Stomach smooth muscle (tissue), 2 donors: ENCODE data around the gene TANC1.
A peak's percentile ranks its signal among the peaks of the same experiment; 100 is the strongest.
"Not testable (repeated sequence)": the region's sequence is repeated elsewhere in the genome, so short reads cannot be mapped to it uniquely, and the experiment has no call there.

Experiments
- H3K27ac ChIP-seq: one replicate; pipeline ENCODE4 v1.7.0; 2013; ENCODE audit warnings: mild to moderate bottlenecking, low read length, inconsistent platforms
- H3K27me3 ChIP-seq, 2 donors: one replicate each; pipeline ENCODE4 v1.7.0; 2013; ENCODE audit warnings: low read length in 2 of 2; ENCODE audit not compliant: insufficient read depth in 2 of 2, control insufficient read depth in 1 of 2
- H3K36me3 ChIP-seq, 2 donors: one replicate each; pipeline ENCODE4 v1.7.0; 2013; ENCODE audit warnings: low read length in 2 of 2; ENCODE audit not compliant: control insufficient read depth in 2 of 2, insufficient read depth in 2 of 2
- H3K4me1 ChIP-seq: one replicate; pipeline ENCODE4 v1.7.0; 2013; ENCODE audit warnings: low read length; ENCODE audit not compliant: control insufficient read depth, insufficient read depth
- H3K4me3 ChIP-seq, 2 donors: one replicate each; pipeline ENCODE4 v1.7.0; 2013; ENCODE audit warnings: low read length in 2 of 2
- H3K9ac ChIP-seq, 2 donors: one replicate each; pipeline ENCODE4 v1.7.0; 2013; ENCODE audit warnings: low read length in 2 of 2, mild to moderate bottlenecking in 1 of 2
- H3K9me3 ChIP-seq, 2 donors: one replicate each; pipeline ENCODE4 v1.7.0; 2013; ENCODE audit warnings: low read length in 2 of 2; ENCODE audit not compliant: control insufficient read depth in 2 of 2
- donor health status: healthy.
- donor health status: Pancreatic carcinoma.

TANC1 gene

DNA sequence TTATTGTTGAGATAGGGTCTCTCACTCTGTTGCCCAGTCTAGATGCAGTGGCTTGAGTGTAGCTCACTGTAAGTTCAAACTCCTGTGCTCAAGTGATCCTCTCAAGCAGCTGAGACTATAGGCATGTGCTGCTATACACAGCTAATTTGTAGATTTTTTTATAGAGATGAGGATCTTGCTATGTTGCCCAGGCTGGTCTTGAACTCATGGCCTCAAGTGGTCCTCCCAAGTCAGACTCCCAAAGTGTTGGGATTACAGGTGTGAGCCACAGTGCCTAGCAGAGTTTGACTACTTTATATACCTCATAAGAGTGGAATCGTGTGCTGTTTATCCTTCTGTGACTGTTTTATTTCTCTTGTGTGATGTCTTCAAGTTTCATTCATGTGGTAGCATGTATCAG lies 60.3 kb downstream of the TANC1 start:
- peaks cover 14% of the 10 kb centered on the region for H3K4me1 ChIP-seq
- no peaks in the 10 kb centered on the region for H3K27me3 ChIP-seq
- no peak overlapping the region for H3K9ac ChIP-seq
- no peaks in the 10 kb centered on the region for H3K9me3 ChIP-seq
- H3K4me3 ChIP-seq: no peak overlapping the region
- H3K27ac ChIP-seq: no peak overlapping the region
- H3K36me3 ChIP-seq: no peaks in the 10 kb centered on the region

DNA sequence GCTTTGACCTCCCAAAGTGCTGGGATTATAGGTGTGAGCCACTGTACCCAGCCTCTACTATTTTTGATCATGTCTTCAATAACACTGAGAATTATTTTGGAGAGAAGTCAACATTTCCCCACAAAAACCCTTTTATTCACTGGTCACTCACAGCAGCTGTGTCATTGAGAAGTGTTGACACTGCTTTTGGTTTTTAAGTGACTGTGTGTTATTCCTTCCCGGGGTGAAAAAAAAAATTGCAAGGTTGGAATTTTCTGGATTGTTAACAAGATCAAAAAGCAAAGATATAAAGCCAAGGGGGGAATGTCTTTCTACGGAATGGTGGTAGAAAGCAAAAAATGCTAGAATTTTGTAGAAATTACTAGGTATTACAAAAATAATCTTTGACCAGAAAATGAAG lies 61.5 kb downstream of the TANC1 start:
- Histone ChIP-seq H3K4me3 (no peak overlapping the region), H3K27me3 (no peaks in the 10 kb centered on the region), H3K4me1 (peaks cover 14% of the 10 kb centered on the region), H3K9me3 (no peaks in the 10 kb centered on the region), H3K27ac (no peak overlapping the region), H3K36me3 (no peaks in the 10 kb centered on the region), H3K9ac (no peak overlapping the region)

DNA sequence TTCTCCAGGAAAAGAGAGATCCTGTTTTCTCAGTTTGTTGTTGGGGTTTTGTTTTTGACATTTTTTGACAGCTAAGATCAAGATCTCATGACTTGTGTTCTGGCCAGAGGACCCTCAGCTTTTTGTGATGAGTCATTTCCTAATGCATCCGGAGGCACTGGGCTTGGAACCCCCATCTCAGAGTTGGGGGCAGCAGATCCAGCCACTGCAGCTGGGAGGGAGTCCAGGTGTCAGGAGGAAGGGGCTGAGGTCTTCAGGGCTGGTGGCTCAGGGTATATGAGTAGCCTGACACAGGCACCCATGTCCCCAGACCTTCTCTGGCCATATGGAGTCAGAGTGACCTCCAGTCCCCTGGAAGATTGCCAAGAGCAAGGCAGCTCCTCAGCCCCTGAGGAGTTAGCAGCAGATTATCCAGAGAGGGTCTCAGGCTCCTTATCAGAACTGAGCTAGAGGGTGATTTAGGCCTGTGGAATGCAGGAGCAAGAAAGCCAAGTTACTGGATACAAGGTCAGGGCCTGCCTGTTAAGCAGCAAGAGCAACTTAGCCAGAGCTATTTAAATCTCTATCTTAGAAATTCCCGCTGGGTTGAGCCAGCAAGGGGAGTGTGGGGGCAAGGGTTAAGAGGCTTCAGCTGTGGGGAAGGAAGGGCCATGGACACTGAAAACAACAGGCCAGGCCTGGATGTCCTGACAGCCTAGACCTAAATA lies 62.4 kb downstream of the TANC1 start:
- Histone ChIP-seq H3K9ac (no peak overlapping the region), H3K27ac (peak overlapping the region; percentile 37), H3K4me3 (peak overlapping the region in 1 of 2 donors; percentile 15), H3K27me3 (no peaks in the 10 kb centered on the region), H3K9me3 (no peaks in the 10 kb centered on the region), H3K4me1 (peaks cover 17% of the 10 kb centered on the region), H3K36me3 (no peaks in the 10 kb centered on the region)

DNA sequence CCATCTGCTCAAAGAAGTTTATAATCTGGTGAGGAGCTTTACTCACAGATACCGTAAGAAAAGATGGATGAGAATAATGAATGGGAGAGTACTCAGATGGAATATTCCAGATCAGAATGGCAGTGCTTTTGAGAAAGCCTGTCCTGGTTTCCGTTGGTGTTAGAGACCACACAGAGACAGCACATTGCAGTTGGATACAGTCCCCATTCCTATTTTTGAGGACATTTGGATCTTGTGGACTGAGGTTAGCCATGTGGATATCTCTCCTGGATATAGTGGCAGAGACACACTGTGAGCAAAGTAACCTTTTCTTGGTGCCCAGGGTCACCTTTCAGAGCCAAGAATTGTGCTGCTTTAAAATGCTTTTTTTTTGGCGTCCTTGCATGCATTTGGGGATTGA lies 63.7 kb downstream of the TANC1 start:
- Histone ChIP-seq H3K9me3 (no peaks in the 10 kb centered on the region), H3K4me1 (peaks cover 19% of the 10 kb centered on the region), H3K4me3 (no peak overlapping the region), H3K27me3 (no peaks in the 10 kb centered on the region), H3K9ac (no peak overlapping the region), H3K36me3 (no peaks in the 10 kb centered on the region), H3K27ac (no peak overlapping the region)

DNA sequence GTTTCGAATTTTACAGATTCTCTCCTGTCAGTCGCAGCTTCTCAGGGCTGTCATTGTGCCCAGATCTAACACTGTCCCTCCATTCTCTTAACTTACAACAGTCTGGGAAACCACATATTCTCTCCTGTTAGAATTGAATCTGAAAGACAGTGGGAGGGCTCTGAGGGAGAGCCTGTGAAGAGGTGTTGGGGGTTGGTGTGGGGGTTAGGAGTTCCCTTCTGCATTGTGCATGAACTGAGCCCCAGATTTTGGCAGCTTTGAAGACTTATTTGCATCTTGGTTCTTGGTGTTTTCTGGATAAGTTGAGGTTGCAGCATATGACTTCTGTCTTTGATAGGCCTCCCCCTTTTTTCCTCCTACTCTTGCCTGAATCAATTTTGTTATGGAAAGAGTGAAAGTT lies 64.1 kb downstream of the TANC1 start:
- H3K9ac ChIP-seq: no peak overlapping the region
- H3K36me3 ChIP-seq: no peaks in the 10 kb centered on the region
- no peak overlapping the region for H3K4me3 ChIP-seq
- H3K4me1 ChIP-seq: peaks cover 19% of the 10 kb centered on the region
- H3K27ac ChIP-seq: no peak overlapping the region
- no peaks in the 10 kb centered on the region for H3K27me3 ChIP-seq
- H3K9me3 ChIP-seq: no peaks in the 10 kb centered on the region

DNA sequence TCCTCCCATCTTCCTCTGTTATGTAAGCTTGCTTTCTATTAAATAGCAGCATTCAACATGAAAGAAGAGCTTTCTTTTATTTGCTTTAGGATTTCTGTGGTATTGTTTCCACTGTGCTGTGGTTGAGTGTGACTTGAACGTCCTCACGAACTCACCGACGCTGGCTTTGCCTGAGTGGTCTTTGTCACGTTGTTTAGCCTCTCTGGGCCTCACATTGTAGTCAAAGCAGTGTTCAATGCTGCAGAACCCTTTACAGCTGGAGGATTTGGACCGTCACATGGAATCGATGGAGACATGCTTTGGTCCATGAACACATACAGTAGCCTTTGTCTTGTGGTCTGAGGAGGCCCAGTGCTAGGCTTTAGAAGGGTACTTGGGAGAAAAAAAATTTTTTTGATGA lies 66.3 kb downstream of the TANC1 start:
- Histone ChIP-seq H3K4me1 (peaks cover 19% of the 10 kb centered on the region), H3K4me3 (no peak overlapping the region), H3K9me3 (no peaks in the 10 kb centered on the region), H3K27ac (no peak overlapping the region), H3K36me3 (no peaks in the 10 kb centered on the region), H3K9ac (no peak overlapping the region), H3K27me3 (no peaks in the 10 kb centered on the region)

DNA sequence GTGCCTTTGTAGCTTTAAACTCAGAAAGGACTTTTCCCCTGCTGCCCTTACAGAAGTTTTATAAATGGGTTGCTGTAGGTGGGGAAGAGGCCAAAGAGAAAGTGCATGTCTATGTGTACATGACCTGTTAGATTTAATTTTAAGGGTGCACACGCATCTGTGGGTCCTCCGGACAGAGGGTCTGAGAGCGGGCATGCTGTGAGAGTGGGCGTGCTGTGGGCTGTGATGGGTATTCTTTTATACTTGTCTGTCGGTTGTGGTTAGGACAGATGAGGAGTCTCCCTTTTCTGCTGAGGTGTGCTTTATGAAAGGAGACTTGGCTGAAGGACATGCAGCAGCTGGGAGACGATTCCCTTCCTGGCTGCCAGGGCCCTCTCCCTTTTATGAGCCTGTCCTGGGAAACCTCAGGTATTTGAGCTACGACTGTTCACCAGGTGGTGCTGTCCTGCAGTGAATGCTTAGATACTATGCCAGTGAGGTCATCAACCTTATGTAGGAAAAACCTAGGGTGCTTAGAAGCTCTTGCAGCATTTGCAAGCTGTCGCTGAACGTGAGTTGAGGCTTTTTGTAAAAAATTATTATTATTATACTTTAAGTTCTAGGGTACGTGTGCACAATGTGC lies 67.5 kb downstream of the TANC1 start:
- no peak overlapping the region for H3K27ac ChIP-seq
- no peaks in the 10 kb centered on the region for H3K27me3 ChIP-seq
- H3K4me3 ChIP-seq: no peak overlapping the region
- no peaks in the 10 kb centered on the region for H3K9me3 ChIP-seq
- peaks cover 15% of the 10 kb centered on the region for H3K4me1 ChIP-seq
- no peaks in the 10 kb centered on the region for H3K36me3 ChIP-seq
- H3K9ac ChIP-seq: no peak overlapping the region

DNA sequence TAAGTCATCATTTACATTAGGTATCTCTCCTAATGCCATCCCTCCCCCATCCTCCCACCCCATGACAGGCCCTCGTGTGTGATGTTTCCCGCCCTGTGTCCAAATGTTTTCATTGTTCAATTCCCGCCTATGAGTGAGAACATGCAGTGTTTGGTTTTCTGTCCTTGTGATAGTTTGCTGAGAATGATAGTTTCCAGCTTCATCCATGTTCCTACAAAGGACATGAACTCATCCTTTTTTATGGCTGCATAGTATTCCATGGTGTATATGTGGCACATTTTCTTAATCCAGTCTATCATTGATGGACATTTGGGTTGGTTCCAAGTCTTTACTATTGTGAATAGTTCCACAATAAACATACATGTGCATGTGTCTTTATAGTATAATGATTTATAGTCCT lies 68.0 kb downstream of the TANC1 start:
- not testable (repeated sequence) for H3K27me3 ChIP-seq, H3K4me3 ChIP-seq, H3K27ac ChIP-seq, H3K9ac ChIP-seq, H3K9me3 ChIP-seq, H3K36me3 ChIP-seq
- H3K4me1 ChIP-seq: peaks cover 11% of the 10 kb centered on the region

DNA sequence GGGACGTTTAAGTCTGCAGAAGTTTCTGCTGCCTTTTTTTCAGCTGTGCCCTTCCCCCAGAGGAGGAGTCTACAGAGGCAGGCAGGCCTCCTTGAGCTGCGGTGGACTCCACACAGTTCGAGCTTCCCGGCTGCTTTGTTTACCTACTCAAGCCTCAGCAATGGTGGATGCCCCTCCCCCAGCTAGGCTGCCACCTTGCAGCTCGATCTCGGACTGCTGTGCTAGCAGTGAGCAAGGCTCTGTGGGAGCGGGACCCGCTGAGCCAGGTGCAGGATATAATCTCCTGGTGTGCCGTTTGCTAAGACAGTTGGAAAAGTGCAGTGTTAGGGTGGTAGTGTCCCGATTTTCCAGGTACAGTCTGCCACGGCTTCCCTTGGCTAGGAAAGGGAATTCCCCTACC lies 72.9 kb downstream of the TANC1 start:
- not testable (repeated sequence) for H3K27ac ChIP-seq, H3K4me3 ChIP-seq, H3K27me3 ChIP-seq, H3K9me3 ChIP-seq, H3K4me1 ChIP-seq, H3K9ac ChIP-seq, H3K36me3 ChIP-seq

DNA sequence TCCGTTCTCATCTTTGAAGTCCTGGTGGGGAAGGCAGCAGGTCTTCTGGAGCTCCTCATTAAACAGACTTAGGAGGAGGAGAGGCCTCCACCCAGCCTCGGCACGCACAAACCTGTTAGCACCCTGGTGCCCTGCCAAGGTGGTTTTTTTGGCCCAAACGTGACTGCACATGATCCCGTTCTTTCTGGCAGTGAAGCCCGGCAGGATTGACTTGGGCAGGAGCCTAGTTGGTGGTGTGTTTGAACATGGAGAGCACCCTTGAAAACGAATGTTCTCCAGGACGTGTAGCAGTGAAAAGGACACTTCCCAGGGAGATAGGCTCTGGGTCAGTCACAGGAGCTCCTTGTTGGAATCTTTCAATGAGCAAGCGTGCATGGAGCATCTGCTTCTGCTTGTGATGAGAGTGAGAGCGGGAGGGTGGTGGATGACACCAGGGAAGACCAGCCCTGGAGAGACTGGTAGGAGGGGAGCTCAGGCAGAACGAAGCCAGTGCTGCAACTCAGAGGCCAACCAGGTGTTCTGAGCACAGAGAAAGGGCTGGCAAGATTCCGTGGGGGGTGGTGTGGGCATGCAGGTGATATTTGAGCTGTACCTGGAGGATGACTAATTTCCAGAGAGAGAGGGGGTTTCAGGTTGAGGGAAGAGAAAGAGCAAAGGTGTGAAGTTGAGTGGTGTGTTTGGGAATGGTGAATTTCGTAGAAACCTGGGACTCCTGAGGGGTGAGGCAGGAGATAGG lies 73.8 kb downstream of the TANC1 start:
- H3K27me3 ChIP-seq: no peaks in the 10 kb centered on the region
- H3K9me3 ChIP-seq: peaks cover 0 to 6% of the 10 kb centered on the region in 2 donors
- no peaks in the 10 kb centered on the region for H3K36me3 ChIP-seq
- H3K4me3 ChIP-seq: no peak overlapping the region
- peaks cover 13% of the 10 kb centered on the region for H3K4me1 ChIP-seq
- H3K9ac ChIP-seq: no peak overlapping the region
- no peak overlapping the region for H3K27ac ChIP-seq

DNA sequence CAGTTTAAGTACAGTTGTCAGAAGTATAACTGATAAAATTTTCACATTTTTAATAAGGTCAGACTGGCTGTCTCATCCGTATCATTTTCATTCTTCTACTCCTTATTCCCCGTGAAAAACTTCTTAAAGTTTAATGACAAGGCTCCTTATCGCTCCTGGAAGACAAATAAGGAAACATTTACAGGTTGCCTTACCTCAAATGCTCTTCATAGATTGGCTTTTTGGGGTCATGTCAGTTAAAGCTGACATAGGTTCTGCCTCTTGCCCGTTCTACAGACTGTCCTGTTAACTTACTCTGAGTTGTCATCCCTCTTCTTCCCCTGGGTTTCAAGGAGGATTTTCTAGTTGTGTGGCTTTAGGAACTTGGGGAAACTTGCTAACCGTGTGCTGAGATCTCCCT lies 75.3 kb downstream of the TANC1 start:
- peaks cover 13% of the 10 kb centered on the region for H3K4me1 ChIP-seq

More for the DNA sequence above, 75.3 kb downstream of the TANC1 start:
- Histone ChIP-seq H3K36me3 (no peaks in the 10 kb centered on the region), H3K9ac (no peak overlapping the region), H3K9me3 (peaks cover 0 to 6% of the 10 kb centered on the region in 2 donors), H3K4me3 (no peak overlapping the region), H3K27me3 (no peaks in the 10 kb centered on the region), H3K27ac (no peak overlapping the region)
